WTC11 (cell line): ENCODE measurements around the gene TOP2A. TPM values are rescaled to one million over a fixed set of nuclear protein-coding genes. Genes with fewer than 3 reads are reported as not detected.

ENCODE experiments used
- ATAC-seq: fragments of 200-7000 bp; cut with Tn5 transposase; 2 replicates; pipeline ENCODE4 v1.10.0; 2021; ENCODE audit warnings: mild to moderate bottlenecking, moderate library complexity
- CTCF ChIA-PET: fragments of 300-600 bp; sonication (Branson Sonifier 250); formaldehyde crosslinking; loops from one replicate; lab custom pipeline; 2021; ENCODE audit warnings: antibody characterized with exemption; lab: Charles Lee
- POLR2A ChIA-PET: fragments of 350-600 bp; sonication (Branson Sonifier 250); formaldehyde crosslinking; loops from one replicate; lab custom pipeline; 2021; ENCODE audit warnings: antibody characterized with exemption; lab: Charles Lee
- DNase-seq: peaks from one replicate; pipeline ENCODE4 v3.0.0; 2021; ENCODE audit warnings: low spot score
- H3K27ac Mint-ChIP-seq: 2 replicates; pipeline ENCODE4 v1.8.0; 2021; ENCODE audit warnings: mixed read lengths
- H3K27me3 Mint-ChIP-seq: 2 replicates; pipeline ENCODE4 v1.8.0; 2021; ENCODE audit warnings: low read depth, mild to moderate bottlenecking, moderate library complexity, mixed read lengths
- H3K36me3 Mint-ChIP-seq: 2 replicates; pipeline ENCODE4 v1.8.0; 2021; ENCODE audit warnings: mixed read lengths
- H3K4me1 Mint-ChIP-seq: 2 replicates; pipeline ENCODE4 v1.8.0; 2022; ENCODE audit warnings: mixed read lengths
- H3K4me3 Mint-ChIP-seq: 2 replicates; pipeline ENCODE4 v1.8.0; 2021; ENCODE audit warnings: mild to moderate bottlenecking, moderate library complexity, mixed read lengths
- H3K9me3 Mint-ChIP-seq: 2 replicates; pipeline ENCODE4 v1.8.0; 2021; ENCODE audit warnings: mixed read lengths
- CTCF ChIP-seq: fragments of 200-600 bp; IDR thresholded peaks from 2 replicates; pipeline ENCODE4 v1.8.0; 2022; ENCODE audit warnings: antibody characterized with exemption
- E2F4 ChIP-seq: sonication (generic); formaldehyde crosslinking; IDR thresholded peaks from 2 replicates; pipeline ENCODE4 v1.8.1; 2022; ENCODE audit warnings: low read depth, mild to moderate bottlenecking, moderate library complexity, missing genetic modification reagents, borderline replicate concordance
- E2F5 ChIP-seq: sonication (generic); formaldehyde crosslinking; IDR thresholded peaks from 2 replicates; pipeline ENCODE4 v1.8.1; 2022; ENCODE audit warnings: mild to moderate bottlenecking, moderate library complexity, missing genetic modification reagents
- EMX1 ChIP-seq: fragments of 250-450 bp; sonication (Bioruptor Pico); IDR thresholded peaks from 2 replicates; pipeline ENCODE4 v1.8.0; 2021; ENCODE audit warnings: mild to moderate bottlenecking
- ERG ChIP-seq: fragments of 250-450 bp; sonication (Bioruptor Pico); IDR thresholded peaks from 2 replicates; pipeline ENCODE4 v1.8.0; 2021; ENCODE audit warnings: mild to moderate bottlenecking
- FOXK1 ChIP-seq: sonication (generic); formaldehyde crosslinking; IDR thresholded peaks from 2 replicates; pipeline ENCODE4 v1.8.0; 2022; ENCODE audit warnings: mild to moderate bottlenecking, moderate library complexity, missing genetic modification reagents
- HMGXB4 ChIP-seq: sonication (generic); formaldehyde crosslinking; IDR thresholded peaks from 2 replicates; pipeline ENCODE4 v1.8.1; 2023; ENCODE audit warnings: mild to moderate bottlenecking, moderate library complexity, missing genetic modification reagents
- MXD4 ChIP-seq: fragments of 250-450 bp; sonication (Bioruptor Pico); IDR thresholded peaks from 2 replicates; pipeline ENCODE4 v1.8.0; 2021; ENCODE audit warnings: mild to moderate bottlenecking, moderate library complexity, borderline replicate concordance
- NFYB ChIP-seq: sonication (generic); formaldehyde crosslinking; conservative IDR thresholded peaks from 2 replicates; pipeline ENCODE4 v1.8.0; 2022; ENCODE audit warnings: low read depth, missing genetic modification reagents
- PREB ChIP-seq: sonication (generic); formaldehyde crosslinking; IDR thresholded peaks from 2 replicates; pipeline ENCODE4 v1.8.1; 2022; ENCODE audit warnings: mild to moderate bottlenecking, missing genetic modification reagents, moderate library complexity, borderline replicate concordance
- RORB ChIP-seq: fragments of 250-450 bp; sonication (Bioruptor Pico); IDR thresholded peaks from 2 replicates; pipeline ENCODE4 v1.9.0; 2021; ENCODE audit warnings: mild to moderate bottlenecking
- SMAD3 ChIP-seq: sonication (generic); formaldehyde crosslinking; IDR thresholded peaks from 2 replicates; pipeline ENCODE4 v1.8.0; 2022; ENCODE audit warnings: missing genetic modification reagents, mild to moderate bottlenecking, borderline replicate concordance
- SMAD4 ChIP-seq: sonication (generic); formaldehyde crosslinking; IDR thresholded peaks from 2 replicates; pipeline ENCODE4 v1.8.0; 2022; ENCODE audit warnings: mild to moderate bottlenecking, missing genetic modification reagents
- SOX15 ChIP-seq: fragments of 250-450 bp; sonication (Bioruptor Pico); IDR thresholded peaks from 2 replicates; pipeline ENCODE4 v1.9.0; 2021; ENCODE audit warnings: mild to moderate bottlenecking
- STAT6 ChIP-seq: sonication (generic); formaldehyde crosslinking; conservative IDR thresholded peaks from 2 replicates; pipeline ENCODE4 v1.8.1; 2023; ENCODE audit warnings: mild to moderate bottlenecking, low read depth, missing genetic modification reagents, moderate library complexity
- TEAD4 ChIP-seq: sonication (generic); formaldehyde crosslinking; IDR thresholded peaks from 2 replicates; pipeline ENCODE4 v1.8.0; 2022; ENCODE audit warnings: mild to moderate bottlenecking, missing genetic modification reagents
- ZBTB43 ChIP-seq: sonication (generic); formaldehyde crosslinking; IDR thresholded peaks from 2 replicates; pipeline ENCODE4 v1.8.1; 2023; ENCODE audit warnings: mild to moderate bottlenecking, missing genetic modification reagents
- ZNF219 ChIP-seq: sonication (generic); formaldehyde crosslinking; IDR thresholded peaks from 2 replicates; pipeline ENCODE4 v1.8.0; 2023; ENCODE audit warnings: missing genetic modification reagents, mild to moderate bottlenecking, borderline replicate concordance
- ZNF232 ChIP-seq: sonication (generic); formaldehyde crosslinking; IDR thresholded peaks from 2 replicates; pipeline ENCODE4 v1.8.0; 2022; ENCODE audit warnings: mild to moderate bottlenecking, missing genetic modification reagents
- ZNF263 ChIP-seq: sonication (generic); formaldehyde crosslinking; IDR thresholded peaks from 2 replicates; pipeline ENCODE4 v1.8.1; 2022; ENCODE audit warnings: low read depth, mild to moderate bottlenecking, moderate library complexity, missing genetic modification reagents
- ZNF396 ChIP-seq: fragments of 250-450 bp; sonication (Bioruptor Pico); IDR thresholded peaks from 2 replicates; pipeline ENCODE4 v1.8.0; 2021; ENCODE audit warnings: mild to moderate bottlenecking, moderate library complexity, borderline replicate concordance
- ZNF416 ChIP-seq: fragments of 250-450 bp; sonication (Bioruptor Pico); IDR thresholded peaks from 2 replicates; pipeline ENCODE4 v1.9.0; 2021; ENCODE audit warnings: mild to moderate bottlenecking, inconsistent platforms
- total RNA-seq: library from RNA; stranded (reverse); gene quantifications from 3 replicates; pipeline ENCODE4 v1.2.3, GENCODE V29; 2021

Gene TOP2A
- total RNA-seq, 1 experiment from 2014 or later = 307 TPM

GRCh38 chr17:40460968-40461731, 43.5 kb upstream of the TOP2A start:
- CTCF ChIA-PET = interaction anchor here (0.5 to 3.0 kb wide), 6 partner anchors 10 to 71 kb away, joined by 3 to 25 read pairs (median 4); partner anchors contain the start of gene IGFBP4
- peaks cover 73% of the 10 kb centered on the region for H3K4me1 Mint-ChIP-seq
- POLR2A ChIA-PET = interaction anchor here (1.2 kb wide), 1 partner anchor 17 kb away, joined by 4 read pairs; no protein-coding TSS in a partner anchor
- H3K4me3 Mint-ChIP-seq = no peak overlapping the region
- peaks cover 8% of the 10 kb centered on the region; the same call in 1 of the 2 replicates for H3K36me3 Mint-ChIP-seq
- H3K9me3 Mint-ChIP-seq = 0 out of 2 replicates have a peak, but pooled peaks cover 4% of the 10 kb centered on the region
- DNase-seq = no peak
- ATAC-seq = no peak
- no peak overlapping the region for H3K27ac Mint-ChIP-seq
- H3K27me3 Mint-ChIP-seq = peaks cover 3% of the 10 kb centered on the region
- TF ChIP-seq NFYB (CRISPR knock-in tag) (no peak), ZNF416 (no peak), ZNF219 (CRISPR knock-in tag) (no peak), ZNF396 (CRISPR knock-in tag) (no peak), SMAD3 (CRISPR knock-in tag) (no peak), E2F4 (CRISPR knock-in tag) (no peak), RORB (CRISPR knock-in tag) (no peak), ZBTB43 (CRISPR knock-in tag) (no peak), SMAD4 (CRISPR knock-in tag) (no peak), MXD4 (CRISPR knock-in tag) (no peak), ERG (CRISPR knock-in tag) (no peak), EMX1 (no peak), SOX15 (CRISPR knock-in tag) (no peak)
- TF ChIP-seq, all 79 proteins: peak for 0

- peaks cover 67% of the 10 kb centered on the region for H3K4me1 Mint-ChIP-seq
- POLR2A ChIA-PET = interaction anchor here (1.2 kb wide), 1 partner anchor 17 kb away, joined by 4 read pairs; no protein-coding TSS in a partner anchor
- TF ChIP-seq STAT6 (CRISPR knock-in tag) (no peak), PREB (CRISPR knock-in tag) (no peak), RORB (CRISPR knock-in tag) (no peak), HMGXB4 (CRISPR knock-in tag) (no peak), E2F5 (CRISPR knock-in tag) (no peak), FOXK1 (CRISPR knock-in tag) (no peak), ZNF232 (CRISPR knock-in tag) (no peak), ZNF263 (CRISPR knock-in tag) (no peak), TEAD4 (no peak), CTCF (no peak)
These were observed 42.9 kb upstream of the TOP2A start for GRCh38 chr17:40460604-40460967.

More at GRCh38 chr17:40460604-40460967, 42.9 kb upstream of the TOP2A start:
- Mint-ChIP-seq H3K9me3 (0 out of 2 replicates have a peak, but pooled peaks cover 4% of the 10 kb centered on the region), H3K27me3 (no peaks in the 10 kb centered on the region), H3K27ac (no peak overlapping the region), H3K36me3 (peaks cover 13% of the 10 kb centered on the region), H3K4me3 (no peak overlapping the region)
- CTCF ChIA-PET = interaction anchor here (0.8 to 3.0 kb wide), 6 partner anchors 10 to 72 kb away, joined by 3 to 25 read pairs (median 4); partner anchors contain the start of gene IGFBP4
- no peak for ATAC-seq
- no peak for DNase-seq
